ENCODE data around the gene RACK1.

GRCh38 chr5:181221105-181221791 is 22.5 kb downstream of the RACK1 start:
- no peak for TF ChIP-seq POLR2A (IDR thresholded peaks at IDR 0.05)
- TF ChIP-seq, protein P1, sequence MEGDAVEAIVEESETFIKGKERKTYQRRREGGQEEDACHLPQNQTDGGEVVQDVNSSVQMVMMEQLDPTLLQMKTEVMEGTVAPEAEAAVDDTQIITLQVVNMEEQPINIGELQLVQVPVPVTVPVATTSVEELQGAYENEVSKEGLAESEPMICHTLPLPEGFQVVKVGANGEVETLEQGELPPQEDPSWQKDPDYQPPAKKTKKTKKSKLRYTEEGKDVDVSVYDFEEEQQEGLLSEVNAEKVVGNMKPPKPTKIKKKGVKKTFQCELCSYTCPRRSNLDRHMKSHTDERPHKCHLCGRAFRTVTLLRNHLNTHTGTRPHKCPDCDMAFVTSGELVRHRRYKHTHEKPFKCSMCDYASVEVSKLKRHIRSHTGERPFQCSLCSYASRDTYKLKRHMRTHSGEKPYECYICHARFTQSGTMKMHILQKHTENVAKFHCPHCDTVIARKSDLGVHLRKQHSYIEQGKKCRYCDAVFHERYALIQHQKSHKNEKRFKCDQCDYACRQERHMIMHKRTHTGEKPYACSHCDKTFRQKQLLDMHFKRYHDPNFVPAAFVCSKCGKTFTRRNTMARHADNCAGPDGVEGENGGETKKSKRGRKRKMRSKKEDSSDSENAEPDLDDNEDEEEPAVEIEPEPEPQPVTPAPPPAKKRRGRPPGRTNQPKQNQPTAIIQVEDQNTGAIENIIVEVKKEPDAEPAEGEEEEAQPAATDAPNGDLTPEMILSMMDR (IDR thresholded peaks at IDR 0.05) = no peak

All from uterus (tissue), 2 donors.